Measurements from ENCODE around the gene KLHL11.

GRCh38 chr17:41814195-41814594 lies 51.0 kb downstream of the KLHL11 start:
- TF ChIP-seq SIN3A (conservative IDR thresholded peaks at IDR 0.05 in 1 of 2, IDR thresholded peaks at IDR 0.05 in 1 of 2; ENCODE audit: low read depth in 1 of 2, low read length in 2 of 2) (no peak), JUND (IDR thresholded peaks at IDR 0.05; ENCODE audit: low read length) (no peak), MAFK (IDR thresholded peaks at IDR 0.05; ENCODE audit: low read depth, low read length) (no peak), CTCF (IDR thresholded peaks at IDR 0.05; ENCODE audit: control extremely low read depth in 1 of 3, insufficient read depth in 1 of 3, low read depth in 1 of 3, low read length in 3 of 3) (no peak), CBX8 (IDR thresholded peaks at IDR 0.05; ENCODE audit: borderline replicate concordance, low read depth, low read length) (no peak), ATF2 (IDR thresholded peaks at IDR 0.05; ENCODE audit: low read length) (no peak)

Data from H1 (cell line).